ENCODE data around the gene KPRP.

KPRP gene

DNA sequence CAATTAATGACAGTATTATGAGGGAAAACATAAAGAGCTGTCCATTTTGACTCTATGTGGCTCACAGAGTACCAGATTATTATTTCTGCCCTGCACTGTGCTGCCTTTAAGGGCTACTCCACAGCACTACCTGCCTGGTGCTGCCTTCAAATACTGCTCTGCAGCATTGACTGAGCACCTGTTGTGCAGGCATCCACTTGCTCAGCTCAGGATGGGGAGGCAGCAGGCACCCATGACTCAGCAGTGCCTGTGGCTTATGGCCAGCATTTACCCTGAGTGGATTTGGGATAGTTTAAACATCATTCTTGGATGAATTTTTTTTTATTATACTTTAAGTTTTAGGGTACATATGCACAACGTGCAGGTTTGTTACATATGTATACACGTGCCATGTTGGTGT is 953 bp upstream of the KPRP start:
- TF ChIP-seq, protein P1, sequence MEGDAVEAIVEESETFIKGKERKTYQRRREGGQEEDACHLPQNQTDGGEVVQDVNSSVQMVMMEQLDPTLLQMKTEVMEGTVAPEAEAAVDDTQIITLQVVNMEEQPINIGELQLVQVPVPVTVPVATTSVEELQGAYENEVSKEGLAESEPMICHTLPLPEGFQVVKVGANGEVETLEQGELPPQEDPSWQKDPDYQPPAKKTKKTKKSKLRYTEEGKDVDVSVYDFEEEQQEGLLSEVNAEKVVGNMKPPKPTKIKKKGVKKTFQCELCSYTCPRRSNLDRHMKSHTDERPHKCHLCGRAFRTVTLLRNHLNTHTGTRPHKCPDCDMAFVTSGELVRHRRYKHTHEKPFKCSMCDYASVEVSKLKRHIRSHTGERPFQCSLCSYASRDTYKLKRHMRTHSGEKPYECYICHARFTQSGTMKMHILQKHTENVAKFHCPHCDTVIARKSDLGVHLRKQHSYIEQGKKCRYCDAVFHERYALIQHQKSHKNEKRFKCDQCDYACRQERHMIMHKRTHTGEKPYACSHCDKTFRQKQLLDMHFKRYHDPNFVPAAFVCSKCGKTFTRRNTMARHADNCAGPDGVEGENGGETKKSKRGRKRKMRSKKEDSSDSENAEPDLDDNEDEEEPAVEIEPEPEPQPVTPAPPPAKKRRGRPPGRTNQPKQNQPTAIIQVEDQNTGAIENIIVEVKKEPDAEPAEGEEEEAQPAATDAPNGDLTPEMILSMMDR (IDR thresholded peaks at IDR 0.05): no peak
- no peak for DNase-seq (ENCODE audit: low spot score)
- no peak overlapping the region for H3K27ac ChIP-seq
- no peak overlapping the region for H3K4me3 ChIP-seq

DNA sequence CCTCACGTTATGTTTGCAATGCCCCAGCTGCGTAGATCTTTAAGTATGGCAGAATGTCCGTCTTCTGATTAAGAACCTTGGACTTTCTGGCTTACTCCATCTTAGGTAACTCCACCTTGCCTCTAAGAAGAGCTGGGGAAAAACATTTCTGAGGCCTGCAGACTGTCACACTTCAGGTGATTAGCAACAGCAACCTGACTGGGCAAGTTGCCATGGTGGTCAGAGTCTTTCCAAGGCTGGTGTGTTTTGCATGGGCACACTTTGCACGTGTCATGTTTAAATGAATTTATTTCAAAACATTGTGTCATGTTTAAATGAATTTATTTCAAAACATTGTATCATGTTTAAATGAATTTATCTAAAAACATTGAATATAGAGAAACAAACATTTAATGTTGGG is 811 bp downstream of the KPRP start:
- TF ChIP-seq, protein P1 (IDR thresholded peaks at IDR 0.05): no peak
- DNase-seq (ENCODE audit: low spot score): no peak
- H3K4me3 ChIP-seq: no peak overlapping the region
- no peak overlapping the region for H3K27ac ChIP-seq

DNA sequence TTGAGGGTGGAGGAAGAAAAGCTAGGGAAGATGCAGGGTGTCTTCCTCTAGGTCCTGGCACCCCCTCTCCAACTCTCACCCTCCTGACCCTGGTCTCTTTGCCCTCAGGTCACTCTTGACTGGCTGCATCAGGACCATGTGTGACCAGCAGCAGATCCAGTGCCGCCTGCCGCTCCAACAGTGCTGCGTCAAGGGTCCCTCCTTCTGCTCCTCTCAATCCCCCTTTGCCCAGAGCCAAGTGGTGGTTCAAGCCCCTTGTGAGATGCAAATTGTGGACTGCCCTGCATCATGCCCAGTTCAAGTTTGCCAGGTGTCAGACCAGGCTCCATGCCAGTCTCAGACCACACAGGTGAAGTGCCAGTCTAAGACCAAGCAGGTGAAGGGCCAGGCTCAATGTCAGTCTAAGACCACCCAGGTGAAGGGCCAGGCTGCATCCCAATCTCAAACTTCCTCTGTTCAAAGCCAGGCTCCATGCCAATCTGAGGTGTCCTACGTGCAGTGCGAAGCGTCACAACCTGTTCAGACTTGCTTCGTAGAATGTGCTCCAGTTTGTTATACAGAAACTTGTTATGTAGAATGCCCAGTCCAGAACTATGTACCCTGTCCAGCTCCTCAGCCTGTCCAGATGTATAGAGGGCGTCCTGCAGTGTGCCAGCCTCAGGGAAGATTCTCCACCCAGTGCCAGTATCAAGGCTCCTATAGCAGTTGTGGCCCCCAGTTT is 1.8 kb downstream of the KPRP start:
- TF ChIP-seq, protein P1 (IDR thresholded peaks at IDR 0.05): no peak
- Histone ChIP-seq H3K27ac (no peak overlapping the region), H3K4me3 (no peak overlapping the region)
- DNase-seq (ENCODE audit: low spot score): no peak

DNA sequence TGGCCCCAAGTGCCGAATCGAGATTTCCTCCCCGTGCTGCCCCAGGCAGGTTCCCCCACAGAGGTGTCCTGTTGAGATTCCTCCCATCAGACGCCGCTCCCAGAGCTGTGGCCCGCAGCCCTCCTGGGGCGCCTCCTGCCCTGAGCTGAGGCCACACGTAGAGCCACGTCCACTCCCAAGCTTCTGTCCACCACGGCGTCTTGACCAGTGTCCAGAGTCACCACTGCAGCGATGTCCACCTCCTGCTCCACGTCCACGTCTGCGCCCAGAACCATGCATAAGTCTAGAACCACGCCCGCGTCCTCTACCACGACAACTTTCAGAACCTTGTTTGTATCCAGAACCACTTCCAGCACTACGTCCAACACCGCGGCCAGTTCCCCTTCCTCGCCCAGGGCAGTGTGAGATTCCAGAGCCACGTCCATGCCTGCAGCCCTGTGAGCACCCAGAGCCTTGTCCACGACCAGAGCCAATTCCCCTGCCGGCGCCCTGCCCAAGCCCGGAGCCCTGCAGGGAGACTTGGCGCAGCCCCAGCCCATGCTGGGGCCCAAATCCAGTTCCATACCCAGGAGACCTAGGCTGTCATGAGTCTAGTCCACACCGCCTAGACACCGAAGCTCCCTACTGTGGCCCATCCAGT is 2.8 kb downstream of the KPRP start:
- Histone ChIP-seq H3K27ac (no peak overlapping the region), H3K4me3 (no peak overlapping the region)
- TF ChIP-seq, protein P1 (IDR thresholded peaks at IDR 0.05): no peak
- DNase-seq (ENCODE audit: low spot score): no peak

DNA sequence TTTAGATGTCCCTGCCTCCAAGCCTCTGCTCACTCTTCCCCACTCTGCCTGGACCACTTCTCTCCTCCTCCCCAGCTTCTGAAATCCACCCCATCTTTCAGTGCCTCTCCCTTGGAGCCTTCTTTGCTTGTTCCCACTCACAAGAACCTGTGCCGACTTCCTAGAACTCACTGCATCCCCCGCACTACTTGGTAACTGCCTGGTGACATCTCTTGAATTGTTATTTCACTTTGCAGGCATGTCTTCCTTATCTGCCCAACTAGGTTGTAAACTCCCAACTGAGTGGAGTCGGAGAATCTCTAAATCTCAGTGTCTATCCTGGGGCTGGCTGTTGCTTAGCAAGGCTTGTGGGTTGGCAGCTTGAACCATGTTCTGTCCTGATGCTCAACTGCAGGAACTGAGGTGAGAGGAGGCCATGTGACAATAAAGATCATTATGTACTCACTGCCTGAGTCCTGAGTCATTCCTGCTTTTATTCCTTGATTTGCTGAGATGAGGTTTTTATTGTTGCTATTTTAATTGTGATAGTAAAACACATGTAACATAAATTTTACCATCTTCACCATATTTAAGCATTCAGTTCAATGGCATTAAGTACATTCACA is 3.9 kb downstream of the KPRP start:
- Histone ChIP-seq H3K27ac (no peak overlapping the region), H3K4me3 (no peak overlapping the region)
- TF ChIP-seq, protein P1 (IDR thresholded peaks at IDR 0.05): no peak
- no peak for DNase-seq (ENCODE audit: low spot score)

DNA sequence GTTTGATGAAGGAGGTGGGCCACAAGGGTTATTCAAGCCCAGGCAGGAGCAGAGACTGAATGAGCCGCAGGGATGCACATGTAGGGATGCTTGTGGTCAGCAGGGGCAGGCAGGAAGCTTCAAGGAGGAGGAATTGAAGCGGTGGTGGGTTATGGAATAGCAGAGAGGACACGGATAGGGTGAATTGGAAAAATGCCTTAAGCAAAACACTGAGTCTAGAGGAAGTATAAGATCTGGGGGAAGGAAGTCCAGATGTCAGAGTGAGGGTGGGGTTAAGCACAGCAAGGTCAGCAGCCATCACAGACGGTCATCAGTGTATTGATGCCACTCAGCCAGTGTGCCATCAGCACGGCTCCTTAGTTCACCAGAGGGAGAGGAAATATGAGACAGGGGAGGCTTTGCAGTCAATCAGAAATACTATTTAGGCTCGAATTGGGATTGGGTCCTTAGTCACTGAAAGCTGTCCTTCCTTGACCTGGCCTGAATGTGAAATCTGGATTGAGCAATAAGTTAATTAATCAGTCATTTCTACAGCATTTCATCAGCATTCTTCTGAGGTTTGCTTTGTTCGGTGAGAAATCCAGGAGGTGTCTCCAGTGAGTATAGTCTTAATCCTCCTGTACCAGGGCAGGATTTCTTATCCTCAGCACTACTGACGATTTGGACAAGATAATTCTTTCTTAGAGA is 11.2 kb downstream of the KPRP start:
- TF ChIP-seq, protein P1 (IDR thresholded peaks at IDR 0.05): no peak
- Histone ChIP-seq H3K4me3 (no peak overlapping the region), H3K27ac (no peak overlapping the region)
- no peak for DNase-seq (ENCODE audit: low spot score)

Measured in coronary artery (tissue), 2 donors.